Heart right ventricle (tissue), 16 donors: Measurements from ENCODE around the gene COQ8B. TPM values are rescaled to one million over a fixed set of nuclear protein-coding genes. Genes with fewer than 3 reads are reported as not detected.

Experiments used
- ATAC-seq, 8 donors: fragments of 200-7000 bp; cut with Tn5 transposase; one replicate each; pipeline ENCODE4 v1.9.1; 2020; ENCODE audit warnings: mild to moderate bottlenecking in 8 of 8, moderate library complexity in 8 of 8, moderate number of reproducible peaks in 1 of 8
- DNase-seq, 2 donors: peaks; one replicate each; pipeline ENCODE4 v3.0.0-alpha.2; 2020
- H3K27ac ChIP-seq, 10 donors: fragments of 200-600 bp; sonication (generic) in 2 of 10; one replicate each; pipeline versions ENCODE4 v1.5.0 to v1.8.0; 2020 to 2022; ENCODE audit warnings: mild to moderate bottlenecking in 3 of 10
- H3K27me3 ChIP-seq, 7 donors: fragments of 200-600 bp; one replicate each; pipeline ENCODE4 v1.8.0; 2021 to 2022; ENCODE audit warnings: mild to moderate bottlenecking in 2 of 7
- H3K36me3 ChIP-seq, 9 donors: fragments of 200-600 bp; sonication (generic) in 1 of 9; one replicate each; pipeline versions ENCODE4 v1.5.0 to v1.8.0; 2020 to 2022; ENCODE audit warnings: mild to moderate bottlenecking in 2 of 9
- H3K4me1 ChIP-seq, 9 donors: fragments of 200-600 bp; sonication (generic) in 1 of 9; one replicate each; pipeline versions ENCODE4 v1.5.0 to v1.8.0; 2020 to 2022; ENCODE audit warnings: mild to moderate bottlenecking in 4 of 9
- H3K4me3 ChIP-seq, 10 donors: fragments of 200-600 bp; sonication (generic) in 2 of 10; one replicate each; pipeline versions ENCODE4 v1.5.0 to v1.8.0; 2020 to 2022; ENCODE audit warnings: mild to moderate bottlenecking in 7 of 10, moderate library complexity in 2 of 10
- H3K9me3 ChIP-seq, 11 donors: fragments of 200-600 bp in 10 of 11; sonication (generic) in 2 of 11; one replicate each; pipeline versions ENCODE4 v1.5.0 to v1.8.0; 2013 to 2022; ENCODE audit warnings: mild to moderate bottlenecking in 2 of 11, control low read depth in 1 of 11, moderate library complexity in 1 of 11
- WGBS, 2 donors: extraction: QIAGEN DNeasy Blood & Tissue Kit; methylation state at CpG; one replicate each; pipeline ENCODE4 v1.1.7; 2013; ENCODE audit warnings: inconsistent platforms in 1 of 2; 5-methylcytosine and 5-hydroxymethylcytosine counted together
- intact Hi-C, 10 donors: fragments of 100-400 bp; cut with DNase I; formaldehyde crosslinking; loops; one replicate each; pipeline versions ENCODE4 v1.11.1 to v1.14.2; 2022
- polyA plus RNA-seq, 2 donors: library from polyadenylated mRNA; stranded (reverse); fragments of 200-250 nt; gene quantifications; one replicate each; pipeline ENCODE4 v1.2.3, GENCODE V29; 2013
- total RNA-seq, 10 donors: library from RNA; stranded (reverse); fragmentation: NEBNext Ultra II Directional in 3 of 10; extraction: Animal tissue kit (Norgen Biotek cat#: 25700) in 3 of 10; gene quantifications; one replicate each; pipeline versions ENCODE4 v1.2.1 to v1.2.4, GENCODE V29; 2021 to 2023
- TF ChIP-seq, protein P1 (sequence below), 9 donors: fragments of 200-600 bp; sonication (generic) in 2 of 9; IDR thresholded peaks; one replicate each; pipeline versions ENCODE4 v1.5.0 to v1.8.0; 2021 to 2022; ENCODE audit warnings: antibody characterized with exemption in 9 of 9, mild to moderate bottlenecking in 5 of 9, moderate library complexity in 1 of 9
- donor health status: Arrhythmogenic right ventricular cardiomyopathy.
- donor health status: ischemic (EF 13 %, LVEDD 7.1; RV severe dilation, severe dysfunction).
- donor health status: healthy with polysubstance abuse.
- donor health status: DM: no; HTN: yes; CAD: no.
- donor health status: DM: no; HTN: no; CAD: no.
- donor health status: ischemic (EF 25% LVEDD 6.9; RV normal size, moderate dysfunction).
- donor health status: ischemic (EF 25% LVEDD 5.7; RV mildly dilated, moderate dysfunction).
- donor health status: healthy.
- donor health status: DM: yes; HTN: yes; CAD: no.
- donor health status: Ischemic cardiomyopathy.
- donor health status: ischemic (EF 35%, LVEDD 5.7; RV mildly dilated, moderate dysfunction).
- donor health status: nonischemic (EF 11% LVEDD 7.7; RV severe dilation, severe dysfunction).
- donor health status: DM: yes; HTN: yes; CAD: no.
- donor health status: PGD.
- donor health status: ischemic (EF 29% LVEDD 5.4; RV normal size, mild dysfunction).
- donor health status: nonischemic (EF 23%, LVEDD 6.1; RV moderate dilation, normal function).

Gene COQ8B
- total and polyA plus RNA-seq, 12 donors = 17.9 to 34.4 (median 27.5) TPM

DNA sequence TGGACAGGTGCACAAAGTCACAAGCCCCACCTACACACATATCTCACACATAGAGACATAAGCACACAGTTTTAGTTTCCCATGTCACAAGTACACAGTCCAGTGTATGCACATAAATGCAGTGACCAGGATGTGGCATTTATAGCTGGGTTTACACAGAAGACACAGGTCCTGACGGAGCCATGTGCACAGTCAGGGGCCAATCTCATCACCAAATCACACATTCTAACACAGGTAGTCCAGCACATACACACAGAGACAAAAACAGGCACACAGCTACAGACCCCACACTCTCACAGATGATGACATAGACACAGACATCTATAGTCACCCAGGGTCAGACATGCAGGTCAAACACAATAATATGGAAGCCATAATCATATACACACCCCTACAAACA lies 28.4 kb downstream of the COQ8B start:
- Histone ChIP-seq H3K4me3 (peak overlapping the region in 8 of 10 donors; percentile 51 to 82 (median 70)), H3K27ac (peak overlapping the region in 6 of 10 donors; percentile 4 to 91 (median 64)), H3K27me3 (no peaks in the 10 kb centered on the region), H3K9me3 (no peaks in the 10 kb centered on the region), H3K4me1 (peaks cover 0 to 45% (median 31%) of the 10 kb centered on the region in 9 donors), H3K36me3 (peaks cover 0 to 43% (median 11%) of the 10 kb centered on the region in 9 donors)
- intact Hi-C loops = loop anchor here in 1 of 10 donors (1.0 kb wide), 1 partner anchor 14 kb away; no protein-coding TSS in a partner anchor
- DNase-seq (no peak), ATAC-seq (no peak)
- TF ChIP-seq, protein P1, sequence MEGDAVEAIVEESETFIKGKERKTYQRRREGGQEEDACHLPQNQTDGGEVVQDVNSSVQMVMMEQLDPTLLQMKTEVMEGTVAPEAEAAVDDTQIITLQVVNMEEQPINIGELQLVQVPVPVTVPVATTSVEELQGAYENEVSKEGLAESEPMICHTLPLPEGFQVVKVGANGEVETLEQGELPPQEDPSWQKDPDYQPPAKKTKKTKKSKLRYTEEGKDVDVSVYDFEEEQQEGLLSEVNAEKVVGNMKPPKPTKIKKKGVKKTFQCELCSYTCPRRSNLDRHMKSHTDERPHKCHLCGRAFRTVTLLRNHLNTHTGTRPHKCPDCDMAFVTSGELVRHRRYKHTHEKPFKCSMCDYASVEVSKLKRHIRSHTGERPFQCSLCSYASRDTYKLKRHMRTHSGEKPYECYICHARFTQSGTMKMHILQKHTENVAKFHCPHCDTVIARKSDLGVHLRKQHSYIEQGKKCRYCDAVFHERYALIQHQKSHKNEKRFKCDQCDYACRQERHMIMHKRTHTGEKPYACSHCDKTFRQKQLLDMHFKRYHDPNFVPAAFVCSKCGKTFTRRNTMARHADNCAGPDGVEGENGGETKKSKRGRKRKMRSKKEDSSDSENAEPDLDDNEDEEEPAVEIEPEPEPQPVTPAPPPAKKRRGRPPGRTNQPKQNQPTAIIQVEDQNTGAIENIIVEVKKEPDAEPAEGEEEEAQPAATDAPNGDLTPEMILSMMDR (IDR thresholded peaks at IDR 0.05) = no peak
- 78 to 89% methylated on average over 1 of the region's 1 CpG for WGBS, 2 donors

DNA sequence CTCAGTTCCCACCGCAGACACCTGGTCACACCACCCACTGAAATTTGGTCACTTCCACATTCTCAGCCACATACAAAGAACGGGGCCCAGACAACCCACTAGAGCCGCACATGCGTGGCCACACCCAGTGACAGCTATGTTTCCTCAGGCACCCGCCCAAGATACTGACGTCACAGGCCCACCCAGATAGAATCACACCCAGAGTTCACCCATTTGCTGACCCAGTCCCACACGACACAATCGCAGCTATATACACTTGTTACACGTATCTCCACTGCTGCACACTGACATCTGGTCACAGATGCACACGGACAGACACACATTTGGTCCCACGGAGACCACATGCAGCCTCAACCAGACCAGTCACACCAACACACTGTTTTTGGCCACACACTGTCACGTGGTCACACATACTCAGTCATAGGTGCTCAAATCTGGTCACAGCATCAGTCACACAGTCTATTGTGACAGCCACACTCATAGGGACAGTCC lies 29.1 kb downstream of the COQ8B start:
- WGBS, 2 donors = 51 to 64% methylated on average over 12 of the region's 12 CpGs
- TF ChIP-seq, protein P1 (IDR thresholded peaks at IDR 0.05) = no peak
- peak; percentile 9 to 74 (median 46) for ATAC-seq

DNA sequence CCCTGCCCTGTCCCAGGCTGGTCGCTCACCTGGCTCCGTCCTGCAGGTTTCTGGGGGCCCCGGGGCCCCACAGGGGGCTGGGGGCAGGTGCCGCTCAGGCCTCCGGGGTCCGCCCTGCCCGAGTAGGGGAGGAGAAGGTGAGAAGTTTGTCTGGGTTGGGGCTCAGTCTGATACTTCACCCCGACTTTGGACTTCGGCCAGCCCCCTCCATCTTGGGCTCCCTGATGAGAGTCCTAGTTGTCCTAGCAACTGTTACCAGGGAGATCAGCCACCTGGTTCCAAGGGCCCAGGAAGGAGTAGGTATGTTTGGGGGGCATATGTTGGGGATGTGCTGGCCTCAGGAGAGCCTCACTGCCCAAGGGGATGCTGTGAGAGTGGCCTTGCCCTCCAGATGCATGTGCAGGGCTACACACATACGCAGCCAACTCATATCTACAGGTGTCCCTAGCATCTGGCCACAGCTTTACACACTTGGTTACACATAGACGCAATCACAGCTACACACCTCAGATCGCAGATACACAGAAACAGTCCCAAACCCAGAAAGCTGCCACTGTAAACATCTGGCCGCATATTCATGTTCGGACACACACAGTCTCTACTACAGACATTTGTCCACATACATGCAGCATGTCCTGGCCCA lies 29.7 kb downstream of the COQ8B start:
- DNase-seq (no peak), ATAC-seq (no peak)
- 89% methylated on average over 14 of the region's 14 CpGs for WGBS, 2 donors
- Histone ChIP-seq H3K27ac (peak overlapping the region in 7 of 10 donors; percentile 29 to 83 (median 53)), H3K4me1 (peaks cover 0 to 49% (median 31%) of the 10 kb centered on the region in 9 donors), H3K9me3 (no peaks in the 10 kb centered on the region), H3K4me3 (peak overlapping the region in 1 of 10 donors; percentile 68), H3K36me3 (peaks cover 0 to 51% (median 13%) of the 10 kb centered on the region in 9 donors), H3K27me3 (no peaks in the 10 kb centered on the region)
- TF ChIP-seq, protein P1 (IDR thresholded peaks at IDR 0.05) = no peak
- intact Hi-C loops = no loop called here

More for the DNA sequence above, 29.1 kb downstream of the COQ8B start:
- Histone ChIP-seq H3K4me3 (peak overlapping the region in 3 of 10 donors; percentile 1 to 78 (median 68)), H3K4me1 (peaks cover 0 to 49% (median 31%) of the 10 kb centered on the region in 9 donors), H3K9me3 (no peaks in the 10 kb centered on the region), H3K27ac (peak overlapping the region in 8 of 10 donors; percentile 4 to 83 (median 64)), H3K36me3 (peaks cover 0 to 46% (median 11%) of the 10 kb centered on the region in 9 donors), H3K27me3 (no peaks in the 10 kb centered on the region)
- intact Hi-C loops = loop anchor here in 1 of 10 donors (1.0 kb wide), 1 partner anchor 13 kb away; no protein-coding TSS in a partner anchor
- DNase-seq = peak; percentile 81 to 82

DNA sequence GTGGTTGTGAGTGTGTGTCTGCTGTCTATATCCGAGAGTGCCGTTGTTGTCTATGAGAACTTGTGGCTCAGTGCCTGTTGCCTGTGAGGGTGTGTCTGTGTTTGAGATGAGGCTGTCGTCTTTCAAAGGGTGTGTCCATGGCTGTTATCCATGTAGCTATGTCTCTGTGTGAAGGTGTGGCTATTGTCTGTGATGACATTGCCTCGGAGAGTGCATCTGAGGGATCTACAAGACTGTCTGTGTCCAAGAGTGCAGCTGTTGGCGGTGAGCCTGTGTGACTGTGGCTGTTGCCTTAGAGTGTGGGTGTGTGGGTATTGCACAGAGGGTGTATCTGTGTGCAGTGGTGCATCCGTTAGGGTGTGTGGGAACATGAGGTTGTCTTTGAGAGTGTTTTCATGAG lies 31.1 kb downstream of the COQ8B start:
- TF ChIP-seq, protein P1 (IDR thresholded peaks at IDR 0.05) = no peak
- intact Hi-C loops = no loop called here
- H3K4me3 ChIP-seq = no peak overlapping the region
- WGBS, 2 donors = 69 to 74% methylated on average over 6 of the region's 6 CpGs
- H3K4me1 ChIP-seq = peaks cover 0 to 37% (median 23%) of the 10 kb centered on the region in 9 donors
- peaks cover 0 to 63% (median 16%) of the 10 kb centered on the region in 9 donors for H3K36me3 ChIP-seq
- ATAC-seq (no peak), DNase-seq (no peak)
- no peaks in the 10 kb centered on the region for H3K9me3 ChIP-seq
- H3K27ac ChIP-seq = no peak overlapping the region
- H3K27me3 ChIP-seq = no peaks in the 10 kb centered on the region
